ENCODE results near the gene TMEM62. TPM values are rescaled to one million over a fixed set of nuclear protein-coding genes. Genes with fewer than 3 reads are reported as not detected.

Gene TMEM62
- total and polyA plus RNA-seq, 2 experiments from 2014 or later: 8.6 to 9.1 TPM

GRCh38 chr15:43100971-43101370, 32.4 kb upstream of the TMEM62 start:
- Histone ChIP-seq H3K36me3 (peaks cover 9% of the 10 kb centered on the region), H3K9me3 (ENCODE audit: low read depth) (no peaks in the 10 kb centered on the region), H3K4me3 (no peak overlapping the region), H3K27ac (no peak overlapping the region), H3K4me1 (ENCODE audit: low read depth) (peaks cover 9% of the 10 kb centered on the region), H3K27me3 (no peaks in the 10 kb centered on the region)
- no peak for DNase-seq (ENCODE audit: low read depth in 1 of 2, low spot score in 1 of 2)
- no peak for TF ChIP-seq CTCF (IDR thresholded peaks at IDR 0.05; ENCODE audit: low read depth, low read length)

DNA sequence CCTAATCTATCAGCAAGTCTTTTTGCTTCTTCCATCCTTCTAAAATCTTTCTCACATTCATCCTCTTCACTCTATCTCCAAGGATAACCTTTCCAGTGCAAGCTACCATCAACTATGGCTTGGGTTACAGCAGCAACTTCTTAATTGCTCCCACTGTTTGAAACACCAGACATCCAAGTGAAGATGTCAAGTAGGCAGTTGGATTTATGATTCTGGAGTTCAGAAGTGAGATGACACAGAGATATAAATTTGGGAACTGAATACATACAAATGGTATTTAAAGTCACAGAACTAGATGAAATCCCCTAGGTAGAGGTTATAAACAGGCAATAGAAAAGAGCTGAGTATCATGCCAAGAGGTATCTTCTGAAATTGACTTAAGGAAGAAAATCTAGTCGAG, 31.2 kb upstream of the TMEM62 start:
- TF ChIP-seq CTCF (IDR thresholded peaks at IDR 0.05; ENCODE audit: low read depth, low read length): no peak
- no peaks in the 10 kb centered on the region for H3K9me3 ChIP-seq (ENCODE audit: low read depth)

GRCh38 chr15:43103907-43104306, 29.5 kb upstream of the TMEM62 start:
- peaks cover 13% of the 10 kb centered on the region for H3K4me1 ChIP-seq (ENCODE audit: low read depth)
- DNase-seq (ENCODE audit: low read depth in 1 of 2, low spot score in 1 of 2): no peak
- peaks cover 5% of the 10 kb centered on the region for H3K36me3 ChIP-seq
- no peak for TF ChIP-seq CTCF (IDR thresholded peaks at IDR 0.05; ENCODE audit: low read depth, low read length)
- no peak overlapping the region for H3K27ac ChIP-seq
- H3K9me3 ChIP-seq (ENCODE audit: low read depth): no peaks in the 10 kb centered on the region
- peaks cover 13% of the 10 kb centered on the region for H3K27me3 ChIP-seq
- H3K4me3 ChIP-seq: no peak overlapping the region

More for the DNA sequence above, 31.2 kb upstream of the TMEM62 start:
- Histone ChIP-seq H3K4me3 (no peak overlapping the region), H3K4me1 (ENCODE audit: low read depth) (peaks cover 13% of the 10 kb centered on the region), H3K27ac (no peak overlapping the region), H3K27me3 (no peaks in the 10 kb centered on the region), H3K36me3 (peaks cover 9% of the 10 kb centered on the region)
- no peak for DNase-seq (ENCODE audit: low read depth in 1 of 2, low spot score in 1 of 2)

GRCh38 chr15:43104426-43104825, 29.0 kb upstream of the TMEM62 start:
- Histone ChIP-seq H3K4me3 (peak overlapping the region; percentile 75), H3K4me1 (ENCODE audit: low read depth) (peaks cover 13% of the 10 kb centered on the region), H3K27me3 (peaks cover 16% of the 10 kb centered on the region), H3K36me3 (peaks cover 5% of the 10 kb centered on the region), H3K27ac (no peak overlapping the region), H3K9me3 (ENCODE audit: low read depth) (no peaks in the 10 kb centered on the region)
- no peak for TF ChIP-seq CTCF (IDR thresholded peaks at IDR 0.05; ENCODE audit: low read depth, low read length)
- no peak for DNase-seq (ENCODE audit: low read depth in 1 of 2, low spot score in 1 of 2)

DNA sequence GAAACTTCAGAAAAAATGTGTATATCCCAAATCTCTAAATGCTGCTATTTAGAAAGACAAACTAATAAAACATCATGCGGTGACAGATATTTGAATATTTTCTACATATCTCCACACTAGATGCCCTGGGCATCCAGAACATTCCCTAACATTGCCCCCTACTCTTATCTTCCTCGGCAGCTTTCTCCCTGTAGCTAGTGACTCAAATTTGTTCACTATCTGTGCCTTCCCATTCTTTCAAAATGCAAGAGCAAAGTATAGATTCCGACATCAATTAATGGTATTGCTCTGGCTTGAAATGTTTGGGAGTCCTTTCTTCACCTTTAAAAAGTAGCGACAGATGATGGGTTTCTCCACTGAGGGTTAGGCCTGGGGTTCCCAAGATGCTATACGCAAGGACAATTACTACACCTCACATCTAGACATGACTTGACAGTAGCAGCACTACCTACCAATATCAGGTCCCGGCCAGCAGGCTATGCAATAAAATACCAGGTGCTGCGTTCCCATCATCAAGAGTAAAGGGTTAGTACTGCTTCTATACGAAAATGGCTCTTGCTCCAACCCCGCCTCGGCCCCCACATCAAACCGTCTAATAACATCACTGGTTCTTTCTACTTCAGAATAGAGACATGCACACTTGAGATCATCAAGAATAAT, 28.2 kb upstream of the TMEM62 start:
- Histone ChIP-seq H3K4me3 (peak overlapping the region; percentile 75), H3K4me1 (ENCODE audit: low read depth) (peaks cover 13% of the 10 kb centered on the region), H3K9me3 (ENCODE audit: low read depth) (no peaks in the 10 kb centered on the region), H3K36me3 (peaks cover 3% of the 10 kb centered on the region), H3K27me3 (peaks cover 23% of the 10 kb centered on the region), H3K27ac (peak overlapping the region; percentile 70)
- no peak for TF ChIP-seq CTCF (IDR thresholded peaks at IDR 0.05; ENCODE audit: low read depth, low read length)
- peak in 1 of 2 donors; percentile 11 for DNase-seq (ENCODE audit: low read depth in 1 of 2, low spot score in 1 of 2)
